GM06990 (cell line): ENCODE data around the gene ARHGAP15.

ENCODE experiments used
- DNase-seq: peaks from one replicate; pipeline ENCODE4 v3.0.0-alpha.2; 2011; ENCODE audit not compliant: insufficient read length; ENCODE audit errors: extremely low read depth
- H3K27me3 ChIP-seq: replicated peaks from 2 replicates; pipeline ENCODE4 v1.6.0; 2011; ENCODE audit warnings: low read length; ENCODE audit not compliant: control insufficient read depth, insufficient read depth
- H3K36me3 ChIP-seq: 2 replicates; pipeline ENCODE4 v1.5.1; 2011; ENCODE audit warnings: low read length; ENCODE audit not compliant: control insufficient read depth, insufficient read depth
- H3K4me3 ChIP-seq: replicated peaks from 2 replicates; pipeline ENCODE4 v1.5.1; 2011; ENCODE audit warnings: low read depth, mild to moderate bottlenecking, control low read depth, low read length
- CTCF ChIP-seq: IDR thresholded peaks from 2 replicates; pipeline ENCODE4 v1.5.1; 2011; ENCODE audit warnings: low read length, control low read depth, mild to moderate bottlenecking, inconsistent platforms; ENCODE audit not compliant: insufficient read depth, poor library complexity, severe bottlenecking

The ARHGAP15 gene

GRCh38 chr2:143466391-143466790 is 337.2 kb downstream of the ARHGAP15 start:
- H3K36me3 ChIP-seq = no peaks in the 10 kb centered on the region
- TF ChIP-seq CTCF = no peak
- DNase-seq = no peak
- no peaks in the 10 kb centered on the region for H3K27me3 ChIP-seq
- H3K4me3 ChIP-seq = no peak overlapping the region

GRCh38 chr2:143467011-143467410 is 337.8 kb downstream of the ARHGAP15 start:
- no peak overlapping the region for H3K4me3 ChIP-seq
- no peaks in the 10 kb centered on the region for H3K36me3 ChIP-seq
- no peak for DNase-seq
- H3K27me3 ChIP-seq = no peaks in the 10 kb centered on the region
- no peak for TF ChIP-seq CTCF

- no peak for TF ChIP-seq CTCF
Observed at GRCh38 chr2:143468341-143468888, 339.2 kb downstream of the ARHGAP15 start.

GRCh38 chr2:143469323-143469722 is 340.1 kb downstream of the ARHGAP15 start:
- DNase-seq = no peak
- no peak for TF ChIP-seq CTCF
- H3K27me3 ChIP-seq = no peaks in the 10 kb centered on the region

More at GRCh38 chr2:143468341-143468888, 339.2 kb downstream of the ARHGAP15 start:
- H3K4me3 ChIP-seq = no peak overlapping the region
- no peaks in the 10 kb centered on the region for H3K27me3 ChIP-seq
- DNase-seq = peak; percentile 62
- no peaks in the 10 kb centered on the region for H3K36me3 ChIP-seq

GRCh38 chr2:143471550-143471949 is 342.3 kb downstream of the ARHGAP15 start:
- H3K27me3 ChIP-seq = no peaks in the 10 kb centered on the region
- TF ChIP-seq CTCF = no peak

More at GRCh38 chr2:143469323-143469722, 340.1 kb downstream of the ARHGAP15 start:
- no peaks in the 10 kb centered on the region for H3K36me3 ChIP-seq
- H3K4me3 ChIP-seq = no peak overlapping the region

GRCh38 chr2:143473216-143473615 is 344.0 kb downstream of the ARHGAP15 start:
- H3K27me3 ChIP-seq = no peaks in the 10 kb centered on the region
- DNase-seq = no peak
- H3K4me3 ChIP-seq = no peak overlapping the region
- TF ChIP-seq CTCF = no peak
- H3K36me3 ChIP-seq = no peaks in the 10 kb centered on the region

More at GRCh38 chr2:143471550-143471949, 342.3 kb downstream of the ARHGAP15 start:
- no peak for DNase-seq
- H3K36me3 ChIP-seq = no peaks in the 10 kb centered on the region
- H3K4me3 ChIP-seq = no peak overlapping the region
